ENCODE data around the gene ATXN10.
"Not testable (repeated sequence)": the region's sequence is repeated elsewhere in the genome, so short reads cannot be mapped to it uniquely, and the experiment has no call there.

ATXN10 gene

DNA sequence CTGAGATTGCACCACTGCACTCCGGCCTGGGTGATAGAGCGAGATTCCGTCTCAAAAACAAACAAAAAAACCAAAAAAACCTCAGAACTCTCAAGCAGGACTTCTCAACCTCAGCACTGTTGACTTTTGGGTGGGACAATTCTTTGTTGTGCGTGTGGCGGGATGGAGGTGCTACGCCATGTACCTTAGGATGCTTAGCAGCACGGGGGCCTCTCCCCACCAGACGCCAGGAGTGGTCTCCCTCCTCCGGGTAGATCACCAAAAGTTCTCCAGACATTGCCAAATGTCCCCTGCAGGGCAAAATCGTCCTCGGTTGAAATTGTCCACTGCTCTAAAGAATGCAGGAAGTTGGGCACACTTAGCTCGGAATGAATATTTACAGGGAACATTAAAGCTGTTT lies 26.9 kb upstream of the ATXN10 start:
- DNase-seq (ENCODE audit: low spot score) = no peak

DNA sequence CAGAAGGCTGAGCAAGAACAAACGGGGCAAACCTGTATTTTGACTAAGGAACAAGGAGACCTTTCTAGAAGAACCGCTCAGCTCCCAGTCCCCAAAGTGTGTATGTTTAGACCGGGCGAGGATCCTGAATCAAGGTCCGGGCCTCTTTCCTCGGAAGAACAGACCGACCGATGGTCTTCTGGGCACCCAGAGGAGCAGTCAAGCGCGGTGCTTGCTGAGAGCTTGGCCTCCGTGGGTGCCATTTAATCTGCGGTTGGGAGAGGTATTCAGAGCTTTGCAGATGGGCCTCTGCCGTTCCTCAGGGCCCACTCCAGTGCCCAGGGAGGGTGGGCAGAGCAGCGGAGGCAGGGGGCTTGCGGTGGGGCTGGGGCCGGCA lies 26.5 kb upstream of the ATXN10 start:
- no peak for DNase-seq (ENCODE audit: low spot score)

DNA sequence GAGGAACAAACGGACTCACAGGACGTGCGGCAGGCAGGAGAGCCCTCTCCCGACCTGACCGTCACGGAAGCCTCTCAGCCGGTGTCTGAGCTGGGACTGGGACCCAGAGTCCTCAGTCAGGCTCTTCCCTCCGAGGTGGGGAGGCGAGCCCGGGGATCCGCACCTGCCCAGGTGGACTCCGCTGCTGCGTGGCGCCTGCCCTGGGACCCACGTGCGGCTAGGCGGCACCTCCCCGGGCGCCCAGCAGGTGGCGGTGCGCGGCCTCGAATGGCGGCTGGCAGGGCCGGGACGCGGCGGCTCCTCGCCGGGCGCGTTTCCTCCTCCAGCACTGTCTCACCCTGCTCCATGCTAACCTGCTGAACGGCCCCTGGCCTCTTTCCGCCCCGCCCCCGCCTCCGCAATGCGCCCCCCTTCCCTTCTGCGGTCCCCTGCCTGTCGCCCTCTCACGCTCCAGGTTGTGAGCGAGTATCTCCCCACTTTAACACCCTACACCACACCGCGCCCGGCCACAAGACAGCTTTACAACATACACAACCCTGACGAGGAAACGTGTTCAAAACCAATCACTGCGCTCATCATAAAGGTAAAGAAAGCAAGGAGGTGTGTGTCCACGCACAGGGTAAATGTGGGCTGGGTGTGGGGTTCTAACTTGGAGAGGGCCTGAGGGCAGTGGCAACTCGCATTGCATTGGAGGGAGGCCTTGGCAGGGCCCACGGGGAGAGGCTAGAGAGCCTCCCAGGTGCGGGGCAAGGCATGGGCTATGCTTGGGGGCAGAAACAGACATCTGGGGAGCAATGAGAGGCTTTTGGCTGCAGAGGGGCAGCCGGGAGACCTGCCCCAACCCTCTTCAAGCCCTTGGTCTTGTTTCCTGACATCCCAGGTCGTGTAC lies 25.9 kb upstream of the ATXN10 start:
- DNase-seq (ENCODE audit: low spot score) = peak; percentile 94

DNA sequence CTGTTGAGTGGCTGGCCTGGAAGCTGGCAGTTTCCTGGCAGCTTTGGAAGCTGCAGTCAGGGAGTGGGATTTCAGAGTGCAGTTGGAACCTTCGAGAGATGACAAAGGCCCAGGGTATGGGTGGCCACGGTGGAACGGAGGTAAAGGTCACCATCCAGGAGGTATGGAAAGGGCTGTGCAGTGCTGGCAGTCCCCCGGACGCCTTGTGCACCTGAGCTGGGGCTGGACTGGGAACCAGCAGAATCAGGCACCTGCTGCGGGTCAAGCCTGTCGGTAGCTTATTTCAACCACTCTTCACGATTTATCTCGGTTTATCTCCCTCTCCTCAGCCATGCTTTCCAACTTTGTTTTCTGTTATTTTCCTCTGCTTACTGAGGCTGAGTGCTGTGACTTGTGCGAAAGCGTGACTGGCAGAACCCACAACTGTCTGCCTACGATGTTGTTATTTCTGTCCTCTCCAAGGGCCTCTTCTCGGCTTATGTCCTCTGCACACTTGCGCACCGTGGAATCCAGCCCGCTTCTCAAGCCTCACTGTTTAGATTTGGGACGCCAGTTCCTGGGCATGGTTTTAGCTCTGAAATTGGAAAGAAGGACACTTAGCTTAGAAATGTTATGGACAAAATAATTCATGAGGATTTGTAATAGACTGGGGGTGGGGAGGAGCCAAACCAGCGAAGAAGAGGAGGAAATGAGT lies 24.0 kb upstream of the ATXN10 start:
- DNase-seq (ENCODE audit: low spot score) = no peak

DNA sequence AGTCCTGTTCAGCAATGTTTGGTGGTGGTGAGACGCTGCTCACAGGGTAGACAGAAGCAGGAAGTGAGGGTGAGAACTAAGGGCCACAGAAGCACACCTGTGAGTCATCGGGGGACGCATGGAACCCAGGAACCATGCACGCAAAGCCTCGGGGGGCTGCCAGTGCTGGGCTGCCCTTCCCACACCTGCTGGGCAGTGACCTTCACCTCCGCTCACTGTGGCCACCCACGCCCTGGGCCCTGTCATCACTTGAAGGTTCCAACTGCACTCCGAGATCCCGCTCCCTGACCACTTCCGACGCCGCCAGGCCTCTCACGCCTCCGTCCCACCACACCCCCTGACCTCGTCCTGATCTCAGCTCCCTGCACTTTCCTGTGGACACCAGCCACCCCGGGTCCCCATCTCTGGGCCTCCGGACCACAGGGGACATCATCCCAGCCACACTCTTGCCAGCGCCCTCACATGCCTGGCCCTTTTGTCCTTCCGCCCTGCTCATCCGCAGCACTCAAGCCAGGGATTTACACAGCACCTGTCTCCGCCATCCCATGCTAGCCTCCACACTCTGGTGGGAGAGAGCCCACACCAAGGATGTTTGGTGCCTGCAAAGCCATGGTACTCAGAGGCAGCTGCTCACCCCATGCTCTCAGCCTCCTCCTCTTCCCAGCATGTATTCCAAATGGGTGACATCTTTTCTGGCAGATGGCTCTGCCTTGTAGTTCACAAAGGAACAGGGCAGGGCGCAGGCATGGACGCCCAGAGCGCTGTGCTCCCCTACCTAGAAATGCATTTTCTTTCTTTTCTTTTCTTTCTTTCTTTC lies 23.1 kb upstream of the ATXN10 start:
- no peak for DNase-seq (ENCODE audit: low spot score)

DNA sequence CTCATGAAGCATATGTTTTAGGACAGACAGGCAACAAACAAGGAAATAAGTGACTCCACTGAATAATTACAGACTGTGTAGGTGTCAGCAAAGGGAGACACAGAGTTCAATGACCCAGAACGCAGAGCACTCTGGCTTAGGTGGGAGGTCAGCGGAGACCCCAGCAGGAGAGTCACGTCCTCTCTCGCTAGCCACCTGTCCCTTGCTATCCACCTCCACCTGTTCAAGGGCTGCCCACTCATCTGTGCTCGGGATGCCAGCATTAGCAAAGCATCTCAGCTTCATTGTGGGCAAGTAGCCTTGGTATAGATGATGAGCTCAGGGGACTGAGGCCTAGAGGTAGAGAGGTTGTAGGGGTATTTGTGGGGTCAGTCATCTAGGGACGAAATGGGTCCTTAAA lies 21.8 kb upstream of the ATXN10 start:
- no peak for DNase-seq (ENCODE audit: low spot score)

DNA sequence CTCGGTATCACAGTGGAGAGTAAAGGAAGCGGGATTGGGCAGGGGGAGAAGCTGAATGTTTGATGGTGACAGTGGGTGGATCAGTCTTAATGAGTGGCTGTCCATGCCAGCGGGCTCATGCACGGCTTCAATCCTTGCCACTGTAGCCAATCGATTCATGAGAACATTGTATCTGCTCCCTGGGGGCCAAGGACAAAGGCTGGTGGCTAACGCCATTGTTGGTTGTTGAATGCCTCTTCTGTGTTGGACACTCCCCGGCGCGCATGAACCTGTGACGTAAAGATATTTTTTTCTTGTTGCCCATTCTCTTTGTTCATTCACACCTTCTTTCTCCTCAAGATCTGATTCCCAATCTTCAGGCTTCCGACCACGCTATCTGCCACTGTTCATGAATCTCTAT lies 20.9 kb upstream of the ATXN10 start:
- DNase-seq (ENCODE audit: low spot score) = no peak

DNA sequence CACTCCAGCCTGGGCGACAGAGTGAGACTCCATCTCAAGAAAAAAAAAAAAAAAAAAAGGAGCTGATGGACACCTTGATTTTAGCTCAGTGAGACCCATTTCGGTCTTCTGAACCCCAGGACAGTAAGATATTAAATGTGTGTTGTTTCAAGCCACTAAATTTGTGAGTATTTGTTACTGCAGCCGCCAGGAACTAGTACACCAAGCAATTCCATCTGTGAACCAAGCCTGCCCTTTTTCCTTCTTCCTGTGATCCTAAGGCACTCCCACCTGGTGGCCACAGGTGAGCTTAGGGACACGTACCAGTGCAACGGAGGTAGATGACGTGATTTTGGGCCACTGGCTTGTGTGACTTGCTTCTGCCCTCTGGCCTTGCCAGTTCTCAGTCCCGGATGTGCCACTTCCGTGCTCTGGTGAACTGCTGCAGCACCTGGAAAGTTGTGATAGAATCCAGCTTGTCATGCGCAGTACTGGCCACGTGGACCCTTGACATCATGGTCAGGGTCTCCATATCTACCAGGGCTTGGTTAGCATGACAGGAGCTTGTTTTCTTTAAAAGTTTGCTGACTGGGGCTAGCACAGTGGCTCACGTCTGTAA lies 19.6 kb upstream of the ATXN10 start:
- no peak for DNase-seq (ENCODE audit: low spot score)

DNA sequence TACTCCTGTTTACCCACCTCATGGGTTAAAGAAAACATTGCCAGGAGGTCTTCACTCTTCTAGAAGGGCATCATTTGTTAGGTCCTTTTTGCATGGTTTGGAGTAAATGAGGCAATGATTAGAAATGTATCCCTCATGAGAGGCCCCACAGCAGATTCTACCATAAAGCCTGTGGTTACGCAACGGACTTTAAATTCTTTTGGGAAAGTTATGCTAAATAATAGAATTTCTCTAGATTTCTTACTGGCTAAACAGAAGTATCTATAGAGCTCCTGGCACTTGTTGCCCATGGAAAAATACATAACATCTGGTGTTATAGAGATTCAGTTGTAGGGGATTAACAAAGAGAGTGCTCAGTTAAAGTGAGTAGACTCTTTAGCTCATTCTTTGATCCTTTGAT lies 15.1 kb upstream of the ATXN10 start:
- DNase-seq (ENCODE audit: low spot score) = no peak

DNA sequence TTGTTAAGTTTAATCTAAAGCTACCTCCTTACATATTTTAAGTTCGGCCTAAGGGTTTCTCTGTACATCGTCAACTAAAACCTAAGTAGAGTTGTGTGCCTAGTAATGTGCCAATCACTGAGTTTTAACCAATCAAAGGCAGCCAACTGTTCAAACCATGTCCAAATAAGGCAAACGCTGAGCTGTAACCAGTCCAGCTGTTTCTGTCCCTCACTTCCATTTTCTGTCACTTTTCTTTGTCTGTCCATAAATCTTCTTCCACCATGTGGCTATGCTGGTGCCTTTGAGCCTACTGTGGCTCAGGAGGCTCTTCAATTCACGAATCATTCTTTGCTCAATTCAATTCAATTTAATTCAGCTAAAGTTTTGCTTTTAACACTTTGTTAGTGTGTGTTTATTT lies 13.9 kb upstream of the ATXN10 start:
- no peak for DNase-seq (ENCODE audit: low spot score)

DNA sequence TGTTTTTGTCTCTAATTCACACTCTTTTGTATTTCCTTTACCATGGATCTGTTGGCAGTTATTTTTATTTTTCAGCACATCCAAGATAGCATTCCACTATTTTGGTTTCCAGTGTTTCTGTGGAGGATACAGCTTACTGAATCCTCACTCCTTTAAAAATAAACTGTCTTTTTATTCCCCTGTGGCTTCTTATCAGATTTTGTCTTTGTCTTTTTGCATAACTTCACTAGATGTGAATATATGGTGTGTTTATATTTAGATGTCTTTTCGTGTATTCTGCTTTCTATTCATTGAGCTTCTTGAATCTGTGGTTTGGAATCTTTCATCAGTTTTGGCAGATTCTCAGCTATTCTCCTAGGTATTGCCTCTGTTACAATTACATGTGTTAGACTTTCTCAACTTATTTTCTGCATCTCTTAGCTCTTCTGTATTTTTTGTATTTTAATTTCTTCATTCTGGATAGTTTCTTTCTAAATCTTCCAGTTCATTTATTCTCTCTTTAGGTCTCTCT lies 7.4 kb upstream of the ATXN10 start:
- no peak for DNase-seq (ENCODE audit: low spot score)

DNA sequence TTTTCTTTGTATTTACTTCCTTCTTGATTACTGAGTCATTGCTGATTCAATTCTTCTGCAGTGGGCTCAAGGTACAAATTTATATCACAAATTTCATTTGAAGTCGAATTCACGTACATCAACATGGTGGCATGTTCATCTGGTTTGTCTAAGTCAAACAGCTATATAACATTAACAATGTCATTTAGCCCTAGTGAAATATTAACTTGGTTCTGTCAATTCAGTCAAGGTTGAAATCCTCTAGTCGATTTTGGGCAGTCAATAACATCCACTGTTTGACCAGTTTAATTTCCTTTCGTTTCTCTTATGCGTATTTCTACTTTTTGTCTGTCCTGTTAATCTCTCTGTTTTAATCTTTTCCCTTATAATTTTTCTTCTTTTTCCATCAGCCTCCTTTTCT lies 4.1 kb upstream of the ATXN10 start:
- no peak for DNase-seq (ENCODE audit: low spot score)

DNA sequence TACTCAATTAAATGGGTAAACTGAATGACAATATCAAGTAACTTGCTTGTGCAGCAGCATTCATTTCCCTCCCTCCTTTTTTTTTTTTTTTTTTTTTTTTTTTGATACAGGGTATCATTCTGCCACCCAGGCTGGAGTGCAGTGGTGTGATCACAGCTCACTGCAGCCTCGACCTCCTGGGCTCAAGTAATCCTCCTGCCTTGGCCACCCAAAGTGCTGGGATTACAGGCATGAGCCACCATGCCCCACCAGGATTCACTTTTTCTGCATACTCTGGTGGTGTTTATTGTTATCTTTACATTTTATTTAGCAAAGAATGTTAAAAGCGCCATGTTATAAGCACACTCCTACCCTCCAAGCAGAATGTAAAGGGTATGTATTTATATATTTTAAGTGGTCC lies 1.3 kb upstream of the ATXN10 start:
- not testable (repeated sequence) for DNase-seq (ENCODE audit: low spot score)

DNA sequence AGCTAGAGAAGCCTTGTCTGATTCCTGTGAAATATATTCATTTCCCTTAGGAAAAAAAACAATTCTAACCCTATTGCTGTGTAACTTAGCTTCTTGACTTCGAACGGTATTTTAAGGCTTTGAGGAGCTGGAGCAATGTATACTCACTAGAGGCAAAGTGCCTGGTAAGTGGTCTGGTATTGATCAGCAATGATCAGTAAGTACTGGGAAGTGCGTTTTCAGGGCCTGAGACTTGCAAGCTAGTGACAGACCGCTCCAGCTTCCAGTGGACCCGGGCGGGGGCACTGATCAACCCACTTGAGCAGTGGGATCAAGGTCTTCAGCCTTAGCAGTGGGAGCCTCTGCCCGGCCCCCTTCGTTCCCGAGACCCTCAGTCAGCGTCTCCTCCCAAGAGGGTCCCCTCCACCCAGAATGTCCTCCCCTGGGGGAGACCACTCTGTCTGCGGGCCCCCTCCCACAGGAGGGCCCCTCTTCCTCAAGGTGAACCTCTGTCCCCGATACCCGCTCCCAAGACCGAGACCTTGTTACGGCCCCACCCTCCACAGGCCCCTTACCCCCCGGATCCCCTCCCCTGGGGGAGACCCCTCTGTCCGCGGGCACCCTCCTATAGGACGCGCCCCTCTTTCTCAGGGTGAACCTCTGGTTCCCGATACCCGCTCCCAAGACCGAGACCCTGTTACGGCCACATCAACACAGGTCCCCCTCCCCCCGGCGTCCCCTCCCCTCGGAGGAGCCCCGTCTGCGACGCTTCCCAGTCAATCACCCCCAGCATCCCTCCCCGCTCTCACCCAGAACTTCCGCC lies 452 bp upstream of the ATXN10 start:
- no peak for DNase-seq (ENCODE audit: low spot score)

DNA sequence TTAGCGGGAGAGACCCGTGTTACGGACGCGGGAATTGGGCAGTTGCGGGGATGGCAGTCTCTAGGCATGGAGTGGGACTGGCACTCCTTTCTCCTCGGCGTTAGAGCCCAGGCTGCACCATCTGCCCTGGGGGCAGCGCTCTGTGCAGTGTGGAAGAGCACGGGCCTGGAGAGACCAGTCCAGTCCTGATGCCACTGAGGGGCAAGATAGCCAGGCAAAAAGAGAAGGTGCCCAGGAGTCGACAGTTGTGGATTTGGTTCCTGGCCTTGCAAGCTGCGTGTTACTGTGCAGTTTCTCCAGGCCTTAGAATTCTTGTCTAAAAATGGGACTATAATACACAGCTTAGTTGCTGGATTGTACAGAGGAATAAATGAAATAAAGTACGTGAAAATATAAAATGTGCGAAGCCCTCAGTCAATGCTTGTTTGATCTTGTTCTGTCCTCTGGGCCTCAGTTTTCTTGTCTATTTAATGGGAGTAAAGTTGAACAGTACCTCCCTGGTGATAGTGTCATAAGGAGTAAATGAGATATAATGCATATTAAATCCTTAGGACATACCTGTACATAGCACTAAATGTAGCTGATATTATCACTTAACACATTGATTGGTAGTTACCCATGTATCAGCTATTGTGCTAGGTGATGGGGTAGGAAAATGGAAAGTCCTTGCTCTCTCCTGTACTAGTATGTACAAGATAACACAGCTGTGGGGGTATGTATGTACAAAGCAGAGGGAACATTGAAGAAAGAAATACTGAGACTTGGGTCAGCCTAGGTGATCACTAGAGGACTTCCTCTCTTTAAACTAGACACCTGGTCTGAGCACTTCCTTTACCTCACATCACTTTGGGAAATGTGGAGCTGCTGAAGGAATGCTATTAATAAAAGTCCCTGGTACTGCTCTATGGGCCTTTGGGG lies 1.2 kb downstream of the ATXN10 start:
- DNase-seq (ENCODE audit: low spot score) = no peak

DNA sequence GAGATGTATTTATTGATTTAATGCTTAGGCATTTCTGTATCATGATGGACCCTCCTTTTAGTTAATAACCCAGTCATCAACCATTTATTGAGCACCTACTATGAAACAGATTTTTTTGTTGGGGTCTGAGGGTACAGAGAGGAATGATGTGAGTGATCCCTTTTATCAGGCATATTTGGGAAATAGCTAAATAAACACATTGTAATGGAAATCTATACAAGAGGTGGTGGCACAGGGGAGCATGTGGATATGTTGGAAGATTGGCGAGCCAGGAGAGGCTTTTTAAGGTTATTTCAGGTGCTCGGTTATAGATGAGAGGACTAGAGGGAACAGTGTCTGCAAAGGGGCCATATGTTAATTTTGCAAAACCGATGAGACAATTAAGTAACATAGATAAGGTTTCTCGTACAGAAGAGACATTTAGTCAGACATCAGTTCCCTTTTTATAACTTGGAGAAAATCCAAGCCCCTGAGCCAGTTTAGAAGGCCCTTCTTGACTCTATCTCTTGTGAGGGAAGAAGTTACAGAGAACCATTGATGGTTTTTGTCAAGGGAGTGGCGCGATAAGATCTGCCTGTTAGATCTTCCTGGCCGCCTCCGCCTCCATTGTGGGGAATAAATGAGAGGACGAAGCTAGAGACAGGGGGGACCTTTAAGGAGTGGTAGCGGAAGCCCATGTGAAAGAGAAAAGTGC lies 2.0 kb downstream of the ATXN10 start:
- DNase-seq (ENCODE audit: low spot score) = no peak

DNA sequence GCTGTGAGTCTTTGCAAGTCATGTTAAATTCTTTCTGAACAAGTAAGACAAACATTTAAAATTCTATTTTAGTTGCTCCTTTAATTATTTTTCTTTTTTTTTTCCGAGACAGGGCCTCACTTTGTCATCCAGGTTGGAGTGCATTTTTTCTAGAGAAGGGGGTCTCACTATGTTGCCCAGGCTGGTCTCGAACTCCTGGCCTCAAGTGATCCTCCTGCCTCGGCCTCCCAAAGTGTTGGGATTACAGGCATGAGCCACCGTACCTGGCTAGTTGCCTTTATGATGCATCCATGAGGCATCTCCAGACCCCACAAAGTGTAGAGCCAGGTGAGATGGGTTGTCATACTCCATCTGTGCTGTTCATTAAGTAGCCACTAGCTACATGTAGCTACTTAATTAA lies 4.4 kb downstream of the ATXN10 start:
- no peak for DNase-seq (ENCODE audit: low spot score)

DNA sequence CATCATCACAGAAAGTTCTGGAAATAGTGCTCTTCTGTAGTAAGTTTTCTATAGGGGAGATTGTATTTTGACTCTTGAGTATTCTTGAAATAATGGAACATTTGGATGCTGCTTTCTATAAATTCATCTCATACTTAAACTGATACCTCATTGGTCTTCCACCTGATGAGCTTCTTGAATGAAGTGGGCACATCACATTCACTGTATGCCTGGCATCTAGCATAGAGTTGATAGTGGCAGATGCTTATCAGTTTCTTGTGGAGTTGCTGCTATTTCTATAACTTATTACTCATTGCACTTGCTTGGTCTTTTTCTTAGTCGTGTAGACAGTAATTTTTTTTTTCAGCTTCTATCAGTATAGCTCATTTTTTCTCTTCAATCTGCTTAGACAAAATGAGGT lies 5.4 kb downstream of the ATXN10 start:
- no peak for DNase-seq (ENCODE audit: low spot score)
